Stimulated activated CD8-positive, alpha-beta memory T cell treated with anti-CD3 and anti-CD28 coated beads, Interleukin-15, amount 100 ng/mL, for 48 hours (primary cell): ENCODE data around the gene GAPDH.
A peak's percentile ranks its signal among the peaks of the same experiment; 100 is the strongest.
"Not testable (repeated sequence)": the region's sequence is repeated elsewhere in the genome, so short reads cannot be mapped to it uniquely, and the experiment has no call there.

ENCODE experiments used
- DNase-seq, 2 donors: peaks; one replicate each; pipeline ENCODE4 v3.0.0-alpha.2; 2020; ENCODE audit warnings: low read depth in 2 of 2

Gene GAPDH

GRCh38 chr12:6546016-6546415, 11.7 kb downstream of the GAPDH start:
- no peak for DNase-seq

DNA sequence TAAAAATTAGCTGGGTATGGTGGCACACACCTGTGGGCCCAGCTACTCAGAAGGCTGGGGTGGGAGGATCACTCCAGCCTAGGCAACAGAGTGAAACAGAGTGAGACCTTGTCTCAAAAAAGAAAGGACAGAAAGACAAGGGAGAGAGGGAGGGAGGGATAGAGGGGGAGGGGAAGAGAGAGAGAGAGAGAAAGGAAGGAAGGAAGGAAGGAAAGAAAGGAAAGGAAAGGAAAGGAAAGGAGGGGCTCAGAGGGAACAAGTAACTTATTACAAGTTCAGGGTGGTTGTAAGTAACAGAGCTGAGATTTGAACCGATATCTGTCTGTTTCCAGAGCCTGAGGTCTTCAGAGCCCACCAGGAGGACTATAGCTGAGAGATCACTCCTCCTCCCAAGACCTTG, 13.2 kb downstream of the GAPDH start:
- DNase-seq, result no peak

DNA sequence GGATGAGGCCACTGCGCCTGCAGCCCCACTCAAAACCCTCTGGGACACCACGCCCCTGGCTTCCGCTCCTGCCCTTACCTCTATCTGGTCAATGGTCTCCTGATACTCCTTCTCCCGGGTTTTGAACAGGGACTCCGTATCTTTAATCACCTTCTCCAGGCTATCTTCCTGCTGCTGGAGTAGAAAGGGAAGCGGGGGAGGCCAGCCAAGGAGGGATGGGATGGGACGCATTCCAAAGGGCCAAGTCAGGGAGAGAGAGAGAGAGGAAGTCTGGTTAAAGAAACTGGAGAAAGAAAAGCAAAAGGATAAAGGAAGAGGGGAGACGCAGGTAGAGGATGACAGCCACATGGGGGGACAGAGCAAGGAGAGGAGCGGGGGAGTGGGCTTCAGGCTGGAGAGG, 13.7 kb downstream of the GAPDH start:
- no peak for DNase-seq

GRCh38 chr12:6548556-6548955, 14.2 kb downstream of the GAPDH start:
- no peak for DNase-seq

- DNase-seq, result no peak
Observed at GRCh38 chr12:6548966-6549683, 14.8 kb downstream of the GAPDH start.

- no peak for DNase-seq
Observed at GRCh38 chr12:6549684-6550151, 15.4 kb downstream of the GAPDH start.

- no peak for DNase-seq
Observed at GRCh38 chr12:6550294-6551062, 16.2 kb downstream of the GAPDH start.

DNA sequence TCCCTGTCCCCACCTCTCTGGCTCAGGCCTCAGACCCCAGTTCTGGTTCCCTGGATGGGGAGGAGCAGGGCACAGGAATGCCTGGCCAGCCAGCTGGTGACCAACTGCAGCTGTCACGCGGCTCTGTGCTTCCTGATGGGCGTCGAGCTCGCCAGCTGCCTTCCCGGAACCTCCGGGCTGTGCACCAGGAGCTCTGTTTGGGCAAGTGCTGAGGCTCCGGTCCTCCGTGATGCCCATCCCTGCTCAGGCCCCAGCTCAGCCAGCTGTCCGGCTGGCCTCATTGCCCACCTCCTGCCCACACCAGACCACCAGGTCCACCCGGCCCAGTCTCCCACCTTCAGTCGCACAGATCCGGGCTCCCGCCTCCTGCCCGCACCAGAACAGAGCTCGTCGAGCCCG, 16.7 kb downstream of the GAPDH start:
- DNase-seq, result no peak

DNA sequence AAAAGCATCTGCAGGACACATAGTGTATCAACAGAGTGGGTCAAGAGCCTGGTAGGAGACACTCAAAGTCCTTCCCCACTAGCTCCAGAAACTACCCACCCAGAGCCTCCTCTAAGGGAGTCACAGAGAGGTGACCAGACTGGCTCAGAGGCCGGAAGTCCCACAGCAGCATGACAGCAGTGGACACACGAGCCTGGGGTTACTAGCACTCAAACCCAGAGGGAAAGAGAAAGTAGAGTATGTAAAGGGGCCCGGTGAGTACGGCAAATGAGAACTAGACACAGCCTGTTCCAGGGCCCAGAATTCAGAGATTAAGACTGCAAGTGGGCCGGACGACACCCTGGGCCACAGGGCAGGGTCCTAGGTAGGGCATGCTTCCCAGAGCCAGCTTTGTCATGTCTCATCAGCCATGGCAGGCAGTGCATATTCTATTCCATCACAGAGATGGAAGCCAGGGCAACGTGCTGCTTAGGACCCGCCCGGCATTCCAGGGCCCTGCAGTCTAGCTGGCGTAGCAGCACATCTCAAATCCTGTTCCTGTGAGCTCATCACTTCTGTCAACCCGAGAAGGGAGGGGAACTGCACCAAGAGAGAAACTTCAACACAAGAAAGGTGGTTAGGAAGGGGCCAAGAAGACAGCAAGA, 17.3 kb downstream of the GAPDH start:
- DNase-seq, result no peak

DNA sequence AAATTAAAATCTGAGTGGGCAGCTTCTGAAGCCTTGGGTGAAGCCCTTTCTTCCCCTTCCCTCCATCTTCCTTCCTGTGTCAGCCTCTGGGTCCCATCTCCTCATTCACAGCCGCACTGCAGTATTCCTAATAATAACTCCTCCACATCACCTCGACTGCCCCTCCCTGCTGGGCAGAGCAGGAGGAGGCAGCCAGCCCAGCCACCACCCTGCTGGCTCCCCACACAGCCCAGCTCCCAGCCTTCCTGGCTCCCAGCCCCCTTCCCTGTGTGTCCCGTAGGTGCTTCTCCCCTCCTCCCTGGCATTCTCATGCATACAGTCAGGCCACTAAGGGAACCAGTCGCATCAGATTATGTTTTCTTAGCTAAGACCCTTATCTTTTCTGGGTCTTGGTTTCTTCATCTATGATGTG, 17.8 kb downstream of the GAPDH start:
- no peak for DNase-seq

DNA sequence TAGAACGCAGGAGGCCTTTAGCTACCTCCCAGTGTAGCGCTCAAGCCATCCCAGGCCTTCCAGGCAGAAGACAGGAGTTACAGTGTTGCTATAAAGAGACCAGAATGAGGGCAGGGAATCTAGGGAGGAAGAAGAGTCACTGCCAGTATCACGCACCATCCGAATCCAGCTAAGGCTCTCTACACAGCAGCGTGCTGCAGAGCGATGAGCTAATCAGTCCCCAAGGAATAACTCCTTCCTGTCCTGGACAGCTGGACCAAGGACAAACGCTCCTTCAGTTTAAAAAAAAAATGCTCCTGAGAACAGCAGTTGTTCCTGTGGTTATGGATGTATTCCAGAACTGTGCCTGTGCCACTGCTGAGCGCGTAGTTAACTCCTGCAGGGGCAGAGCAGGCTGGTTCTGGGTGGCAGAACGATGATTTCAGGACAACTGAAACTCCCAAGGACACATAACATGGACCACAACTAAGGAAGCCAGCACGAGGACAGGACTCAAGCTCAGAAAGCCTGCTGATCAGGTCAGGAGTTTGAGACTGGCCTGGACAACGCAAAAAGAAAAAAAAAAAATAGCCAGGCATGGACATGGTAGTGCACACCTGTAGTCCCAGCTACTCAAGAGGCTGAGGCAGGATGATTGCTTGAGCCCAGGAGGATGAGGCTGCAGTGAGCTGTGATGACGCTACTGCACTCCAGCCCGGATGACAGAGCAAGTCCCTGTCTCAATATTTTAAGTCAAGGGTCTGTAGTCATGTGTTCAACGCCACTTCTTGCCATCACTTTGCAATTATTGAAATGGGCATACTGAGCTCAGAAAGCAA, 18.9 kb downstream of the GAPDH start:
- no peak for DNase-seq

DNA sequence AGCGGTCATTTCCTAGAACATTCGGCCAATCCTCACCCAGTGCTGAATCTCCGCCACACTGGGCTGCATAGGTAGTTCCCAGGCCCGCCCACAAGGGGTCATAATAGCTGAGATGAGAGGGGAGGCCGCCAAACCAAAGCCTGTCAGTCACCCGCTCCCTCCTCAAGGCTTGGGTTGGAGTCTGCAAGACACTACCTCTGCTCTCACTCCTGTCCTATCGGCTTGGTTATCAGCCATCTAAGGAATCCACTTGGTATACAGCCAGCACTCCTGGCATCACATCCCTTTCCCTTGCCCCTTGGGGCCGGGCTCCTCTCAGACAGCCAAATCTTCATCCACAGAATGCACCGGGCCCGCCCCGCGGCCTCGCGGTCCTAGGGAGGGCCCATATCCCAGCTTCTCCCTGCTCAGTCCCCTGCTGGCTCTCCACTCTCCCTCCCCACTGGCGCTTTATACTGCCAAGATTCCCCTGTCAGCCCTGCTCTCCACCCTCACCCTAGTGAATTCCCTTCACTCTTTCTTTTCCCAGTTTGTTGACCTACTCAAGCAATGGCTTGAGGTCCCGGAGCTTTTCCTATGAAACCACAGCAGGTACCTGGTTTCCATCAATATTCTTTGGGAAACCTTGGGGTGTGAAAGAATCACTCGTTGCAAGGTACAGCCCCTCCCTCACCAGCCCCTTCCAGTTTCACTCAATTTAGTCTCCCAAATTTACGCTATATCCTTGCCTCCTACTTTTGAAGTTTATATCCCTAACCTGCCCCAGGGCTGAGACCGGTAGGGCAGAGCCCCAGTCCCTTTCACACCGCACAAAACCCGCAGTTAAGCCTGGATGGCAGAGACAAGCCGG, 20.1 kb downstream of the GAPDH start:
- peak in 1 of 2 donors; percentile 64 for DNase-seq

DNA sequence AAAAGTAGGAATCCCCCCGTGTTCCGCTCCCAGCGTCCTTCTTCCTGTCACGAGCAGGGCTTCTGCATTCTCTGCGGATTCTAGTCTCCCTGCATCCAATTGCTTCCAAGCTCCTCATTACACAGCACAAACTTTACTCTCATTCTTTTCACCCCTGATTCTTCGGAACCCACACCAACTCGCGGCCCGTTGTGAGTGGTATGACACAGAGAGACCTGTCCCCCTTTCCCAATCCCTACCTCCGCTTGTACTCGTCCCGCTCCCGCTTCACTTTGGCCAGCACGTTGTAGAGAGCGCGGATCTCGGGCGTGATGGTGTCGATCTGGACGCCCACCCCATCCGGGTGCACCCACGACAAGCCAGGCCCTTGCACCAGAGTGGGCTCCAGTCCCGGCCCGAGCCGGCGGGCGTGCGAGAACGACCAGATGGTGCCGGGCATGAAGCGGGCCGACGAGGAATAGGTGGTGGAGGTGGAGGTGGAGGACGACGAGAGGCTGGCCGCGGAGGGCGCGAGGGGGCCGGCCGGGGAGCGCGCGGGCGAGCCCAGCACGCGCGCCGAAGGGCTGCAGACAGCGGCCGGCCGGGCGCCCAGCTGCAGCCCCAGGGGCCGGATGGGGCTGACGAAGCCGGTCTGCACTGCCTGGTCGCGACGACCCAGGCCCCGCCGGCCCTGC, 20.8 kb downstream of the GAPDH start:
- no peak for DNase-seq

- DNase-seq, result not testable (repeated sequence)
Observed at GRCh38 chr12:6556496-6556817, 22.1 kb downstream of the GAPDH start.

DNA sequence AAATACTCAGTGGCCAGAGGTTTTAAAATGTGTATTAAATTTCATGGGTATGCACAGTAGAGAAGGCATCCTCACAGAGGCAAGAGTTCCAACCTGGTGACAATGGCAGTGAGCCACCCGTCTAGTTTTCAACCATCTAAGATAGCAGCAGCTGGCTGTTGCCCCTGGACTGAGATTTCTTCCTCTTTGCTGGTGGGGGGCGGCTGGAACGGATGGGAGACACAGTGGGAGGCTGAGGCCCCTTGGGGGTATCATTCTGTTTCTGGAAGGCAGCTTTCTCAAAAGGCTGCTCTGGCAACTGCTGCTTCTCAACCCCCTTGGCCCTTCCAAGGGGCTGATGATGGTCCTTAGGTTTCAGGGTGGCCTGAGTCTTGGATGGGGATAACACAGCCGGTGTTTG, 22.5 kb downstream of the GAPDH start:
- DNase-seq, result no peak

DNA sequence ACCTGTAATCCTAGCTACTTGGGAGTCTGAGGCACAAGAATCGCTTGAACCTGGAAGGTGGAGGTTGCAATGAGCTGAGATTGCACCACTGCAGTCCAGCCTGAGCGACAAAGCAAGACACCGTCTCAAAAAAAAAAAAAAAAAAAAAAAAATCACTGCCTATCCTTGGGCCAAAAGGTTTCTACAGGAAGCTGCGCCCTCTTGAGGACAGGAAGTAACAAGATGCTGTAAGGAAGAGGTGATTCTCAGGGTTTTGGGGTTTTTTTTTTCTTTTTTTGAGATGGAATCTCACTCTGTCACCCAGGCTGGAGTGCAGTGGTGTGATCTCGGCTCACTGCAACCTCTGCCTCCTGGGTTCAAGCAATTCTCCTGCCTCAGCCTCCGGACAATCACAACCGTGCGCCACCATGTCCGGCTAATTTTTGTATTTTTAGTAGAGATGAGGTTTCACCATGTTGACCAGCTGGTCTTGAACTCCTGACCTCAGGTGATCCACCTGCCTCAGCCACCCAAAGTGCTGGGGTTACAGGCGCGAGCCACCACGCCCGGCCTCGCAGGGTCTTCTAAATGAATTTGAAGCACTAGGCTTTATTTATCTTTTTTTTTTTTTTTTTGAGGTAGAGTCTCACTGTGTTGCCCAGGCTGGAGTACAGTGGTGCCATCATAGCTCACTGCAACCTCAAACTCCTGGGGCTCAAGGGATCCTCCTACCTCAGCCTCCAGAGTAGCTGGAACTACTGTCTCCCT, 23.9 kb downstream of the GAPDH start:
- not testable (repeated sequence) for DNase-seq

DNA sequence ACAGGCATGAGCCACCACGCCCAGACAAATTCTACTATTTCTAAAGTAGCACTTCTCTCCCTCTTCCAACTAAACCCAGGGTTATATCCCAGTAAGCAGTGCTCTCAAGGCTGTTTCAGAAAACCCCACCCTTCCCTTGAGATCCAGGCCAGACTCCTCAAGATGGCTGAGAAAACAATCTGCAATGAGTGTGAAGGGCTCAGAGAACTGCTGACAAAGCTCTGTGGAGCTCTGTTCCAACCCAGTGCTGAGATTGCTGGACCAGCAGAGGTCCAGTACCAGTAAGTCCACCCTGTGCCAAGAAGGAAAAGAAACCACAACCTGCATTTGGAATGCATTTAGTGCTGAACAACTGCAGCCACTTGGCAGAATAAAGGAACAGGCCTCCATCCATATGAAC, 25.2 kb downstream of the GAPDH start:
- DNase-seq, result no peak

- DNase-seq, result no peak
Observed at GRCh38 chr12:6560501-6561205, 26.3 kb downstream of the GAPDH start.

DNA sequence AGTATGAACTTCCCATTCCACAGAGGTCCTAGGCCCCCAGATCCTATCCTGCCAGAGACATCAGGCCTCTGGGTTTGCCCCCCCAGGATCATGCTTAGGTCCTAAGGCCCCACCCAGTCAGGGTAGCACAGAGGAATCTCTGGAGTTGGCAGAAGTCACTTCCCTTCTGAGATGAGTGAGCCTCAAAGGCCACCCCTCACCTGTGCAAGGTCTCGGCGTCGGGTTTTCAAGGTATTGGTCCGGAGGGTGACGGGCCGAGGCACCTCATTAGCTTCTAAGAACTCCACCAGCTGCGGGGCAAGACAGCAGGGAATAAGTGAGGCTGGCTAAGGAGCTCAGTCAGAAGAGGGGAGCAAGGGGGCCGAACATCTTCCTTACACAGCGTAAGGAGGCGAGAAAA, 28.6 kb downstream of the GAPDH start:
- no peak for DNase-seq
